GM18861 (cell line): Measurements from ENCODE around the gene NDRG3.
"Not testable (repeated sequence)": the region's sequence is repeated elsewhere in the genome, so short reads cannot be mapped to it uniquely, and the experiment has no call there.

ENCODE experiments used
- ATAC-seq: cut with Tn5 transposase; IDR thresholded peaks from one replicate; pipeline ENCODE4 v1.9.1; 2021; ENCODE audit not compliant: unreplicated experiment

Gene NDRG3

DNA sequence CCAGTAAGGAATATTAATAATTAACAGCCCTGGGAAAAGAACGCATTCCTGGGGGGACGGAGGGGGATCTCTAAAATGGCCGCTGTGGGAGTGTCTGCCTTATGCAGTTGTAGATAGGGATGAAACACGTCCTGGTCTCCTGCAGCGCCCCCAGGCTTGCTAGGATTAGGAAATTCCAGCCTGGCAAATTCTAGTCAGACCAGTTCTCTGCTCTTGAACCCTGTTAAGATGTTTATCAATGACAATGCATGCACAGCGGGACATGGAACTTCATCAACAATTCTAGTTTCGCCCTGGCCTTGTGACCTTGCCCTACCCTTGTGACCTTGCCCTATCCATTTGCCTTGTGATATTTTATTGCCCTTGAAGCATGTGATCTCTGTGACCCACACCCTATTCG is 50.4 kb downstream of the NDRG3 start:
- ATAC-seq, result not testable (repeated sequence)

DNA sequence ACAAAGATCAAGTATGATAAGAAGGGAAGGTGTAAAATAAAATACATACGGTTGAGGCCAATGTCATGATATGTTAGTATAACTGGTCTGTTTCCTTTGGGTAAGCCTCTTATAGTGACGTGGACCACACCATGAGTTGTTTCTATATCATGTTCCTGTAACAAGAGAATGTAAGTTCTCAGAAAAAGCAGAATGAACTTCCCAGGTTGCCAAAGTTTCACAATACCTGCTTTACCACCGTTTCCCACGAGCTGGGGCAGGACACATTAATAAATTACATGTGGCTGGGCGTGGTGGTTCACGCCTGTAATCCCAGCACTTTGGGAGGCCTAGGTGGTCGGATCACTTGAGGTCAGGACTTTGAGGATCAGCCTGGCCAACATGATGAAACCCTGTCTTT is 57.3 kb downstream of the NDRG3 start:
- no peak for ATAC-seq

DNA sequence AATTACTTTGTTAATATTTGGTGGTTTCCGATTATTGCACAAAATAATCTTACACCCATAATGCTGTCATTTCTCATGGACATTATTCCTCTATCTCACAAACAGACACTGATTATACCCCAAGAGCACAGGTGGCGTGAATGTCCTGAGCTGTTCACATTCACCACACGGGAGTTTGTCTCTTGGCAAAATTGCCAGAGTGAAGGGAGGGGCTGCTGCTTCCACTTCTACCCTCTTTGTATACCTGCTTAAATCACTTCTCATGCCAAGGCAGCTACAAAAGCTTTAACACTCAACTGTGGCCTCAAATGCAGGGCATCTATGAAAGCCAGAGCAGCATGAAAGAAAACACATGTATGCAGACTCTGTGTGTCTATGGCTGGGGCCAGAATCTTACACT is 58.0 kb downstream of the NDRG3 start:
- no peak for ATAC-seq

DNA sequence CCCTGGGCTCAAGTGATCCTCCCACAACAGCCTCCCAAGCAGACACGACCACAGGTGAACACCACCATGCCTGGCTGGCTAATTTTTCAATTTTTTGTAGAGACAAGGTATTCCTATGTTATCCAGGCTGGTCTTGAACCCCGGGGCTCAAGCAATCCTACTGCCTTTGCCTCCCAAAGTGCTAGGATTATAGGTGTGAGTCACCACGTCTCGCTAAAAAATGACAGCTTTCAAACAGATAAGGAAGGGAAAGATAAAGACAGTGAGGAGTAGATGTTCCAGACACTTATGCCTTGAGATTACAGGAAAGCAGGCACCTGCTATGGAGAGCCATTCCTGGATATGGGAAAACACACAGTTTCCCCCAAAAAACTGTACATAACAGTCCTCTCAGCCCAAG is 58.9 kb downstream of the NDRG3 start:
- no peak for ATAC-seq

DNA sequence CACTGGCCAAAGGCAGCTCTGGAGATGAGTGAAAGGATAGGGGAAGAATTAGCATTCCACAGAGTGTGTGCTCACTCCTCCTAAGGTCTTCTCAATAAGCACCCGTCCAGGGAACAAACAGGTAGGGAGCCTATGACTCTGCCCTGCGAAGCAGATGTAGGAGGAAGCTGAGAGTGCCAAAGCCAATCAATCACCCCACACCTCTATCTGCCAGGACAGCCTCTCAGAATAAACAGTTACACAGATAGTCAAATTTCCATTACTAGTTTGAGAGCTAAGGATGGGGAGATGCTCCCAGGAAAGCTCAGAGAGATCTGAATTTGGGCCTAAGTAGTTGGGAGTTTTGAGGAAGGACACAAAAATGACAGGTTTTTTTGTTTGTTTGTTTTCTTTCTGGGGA is 59.4 kb downstream of the NDRG3 start:
- no peak for ATAC-seq

DNA sequence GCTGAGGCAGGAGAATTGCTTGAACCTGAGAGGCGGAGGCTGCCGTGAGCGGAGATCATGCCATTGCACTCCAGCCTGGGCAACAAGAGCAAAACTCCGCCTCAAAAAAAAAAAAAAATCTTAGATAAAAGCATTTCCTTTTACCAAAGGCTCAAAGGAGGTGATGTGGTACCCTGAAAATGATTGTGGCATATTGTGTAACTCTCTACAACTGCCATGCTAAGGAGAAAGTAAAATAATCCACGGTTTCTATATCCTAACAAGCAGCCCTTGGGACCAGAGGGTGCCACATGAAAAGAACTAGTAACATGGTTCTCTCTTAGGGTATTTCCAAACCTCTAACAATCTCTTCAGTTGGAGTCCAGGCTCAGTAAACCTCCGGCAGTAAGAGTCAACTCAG is 61.1 kb downstream of the NDRG3 start:
- ATAC-seq, result no peak

DNA sequence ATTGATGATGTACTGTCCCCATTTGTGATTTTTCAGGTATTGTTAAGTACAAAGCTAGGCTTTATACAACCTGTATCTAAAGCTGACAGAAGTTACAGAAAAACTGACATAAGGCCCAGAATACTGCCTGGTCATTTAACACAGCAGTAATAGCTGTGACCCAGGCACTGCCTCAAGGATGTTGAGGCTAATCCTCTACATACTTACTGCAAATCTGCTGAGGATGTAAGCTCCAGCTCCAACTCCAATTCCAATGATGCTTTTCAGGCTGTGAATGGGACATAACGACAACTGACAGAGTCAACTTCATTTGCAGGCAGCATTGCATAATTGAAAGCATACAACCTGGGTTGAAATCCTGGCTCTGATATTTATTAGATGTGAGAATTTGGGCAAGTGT is 63.6 kb downstream of the NDRG3 start:
- ATAC-seq, result no peak

DNA sequence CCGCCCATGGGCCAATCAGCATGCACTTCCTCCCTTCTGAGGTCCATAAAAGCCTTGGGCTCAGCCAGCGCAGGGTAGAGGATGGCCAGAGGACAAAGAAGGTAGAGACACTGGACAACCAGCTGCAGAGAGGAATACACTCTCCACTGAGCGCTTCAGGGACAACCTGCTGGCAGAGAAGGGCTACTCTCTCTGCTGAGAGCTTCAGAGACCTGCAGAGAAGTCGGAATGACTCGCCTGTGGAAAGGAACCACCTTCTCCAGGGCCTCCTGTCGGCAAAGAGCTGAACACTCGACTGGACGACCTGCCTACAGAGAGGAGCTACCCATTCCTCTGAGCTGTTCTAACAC is 68.5 kb downstream of the NDRG3 start:
- no peak for ATAC-seq

DNA sequence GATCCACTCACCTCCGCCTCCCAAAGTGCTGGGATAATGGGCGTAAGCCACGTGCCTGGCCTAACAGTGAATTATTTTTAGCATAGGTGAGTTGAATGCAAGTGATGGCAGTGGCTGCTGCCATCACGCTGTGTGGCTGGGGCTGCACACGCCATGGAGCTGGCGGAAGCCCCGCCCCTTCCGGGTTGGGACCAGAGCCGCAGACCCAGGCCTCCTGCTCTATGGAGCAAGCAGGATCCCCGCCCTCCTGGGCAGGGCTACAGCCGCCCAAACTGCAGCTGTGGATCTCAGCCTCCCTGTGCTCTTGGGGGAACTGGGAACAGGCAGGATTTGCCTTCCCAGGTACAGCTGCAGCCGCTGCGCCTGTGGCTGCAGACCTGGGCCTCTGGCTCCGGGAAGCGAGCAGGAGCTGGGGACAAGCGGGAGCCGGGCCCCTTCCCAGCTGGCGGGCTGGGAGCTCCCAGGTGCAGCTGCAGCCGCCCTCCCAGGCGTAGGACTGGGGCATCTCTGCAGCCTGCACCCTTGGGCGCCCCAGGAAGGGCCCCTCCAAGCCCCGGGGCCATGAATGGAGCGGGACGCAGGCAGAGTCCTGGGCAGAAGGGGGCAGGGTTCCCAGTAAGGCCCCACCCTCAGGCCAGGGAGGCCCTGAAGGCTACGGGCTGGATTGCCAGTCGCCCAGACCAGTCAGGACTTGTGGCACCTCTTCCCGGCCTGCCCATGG is 69.0 kb downstream of the NDRG3 start:
- ATAC-seq, result no peak

DNA sequence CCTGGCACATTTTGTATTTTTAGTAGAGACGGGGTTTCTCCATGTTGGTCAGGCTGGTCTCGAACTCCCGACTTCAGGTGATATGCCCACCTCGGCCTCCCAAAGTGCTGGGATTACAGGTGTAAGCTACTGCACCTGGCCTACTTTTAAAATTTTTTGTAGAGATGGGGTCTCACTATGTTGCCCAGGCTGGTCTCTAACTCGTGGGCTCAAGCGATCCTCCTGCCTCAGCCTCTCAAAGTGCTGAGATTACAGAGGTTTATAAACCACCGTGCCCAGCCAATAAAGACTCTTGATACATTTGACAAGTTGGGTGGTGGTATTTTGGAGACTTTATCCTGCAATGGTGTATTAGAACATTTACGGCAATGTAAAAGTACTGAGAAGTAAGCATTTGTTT is 70.3 kb downstream of the NDRG3 start:
- ATAC-seq, result not testable (repeated sequence)

DNA sequence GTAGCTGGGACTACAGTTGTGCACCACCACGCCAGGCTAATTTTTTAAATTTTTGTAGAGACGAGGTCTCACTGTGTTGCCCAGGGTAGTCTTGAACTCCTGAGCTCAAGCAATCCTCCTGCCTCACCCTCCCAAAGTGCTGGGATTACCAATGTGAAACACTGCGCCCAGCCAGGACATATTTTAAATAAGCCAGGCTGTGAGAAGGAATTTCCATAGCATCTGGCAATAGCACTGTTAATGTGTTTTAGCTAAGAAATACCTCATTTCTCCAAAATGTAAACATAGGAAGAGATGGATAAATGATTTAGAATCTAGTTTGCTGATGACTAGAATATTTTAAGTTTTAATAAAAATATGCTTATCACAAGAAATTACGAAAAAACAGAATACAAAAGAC is 72.9 kb downstream of the NDRG3 start:
- ATAC-seq, result no peak

DNA sequence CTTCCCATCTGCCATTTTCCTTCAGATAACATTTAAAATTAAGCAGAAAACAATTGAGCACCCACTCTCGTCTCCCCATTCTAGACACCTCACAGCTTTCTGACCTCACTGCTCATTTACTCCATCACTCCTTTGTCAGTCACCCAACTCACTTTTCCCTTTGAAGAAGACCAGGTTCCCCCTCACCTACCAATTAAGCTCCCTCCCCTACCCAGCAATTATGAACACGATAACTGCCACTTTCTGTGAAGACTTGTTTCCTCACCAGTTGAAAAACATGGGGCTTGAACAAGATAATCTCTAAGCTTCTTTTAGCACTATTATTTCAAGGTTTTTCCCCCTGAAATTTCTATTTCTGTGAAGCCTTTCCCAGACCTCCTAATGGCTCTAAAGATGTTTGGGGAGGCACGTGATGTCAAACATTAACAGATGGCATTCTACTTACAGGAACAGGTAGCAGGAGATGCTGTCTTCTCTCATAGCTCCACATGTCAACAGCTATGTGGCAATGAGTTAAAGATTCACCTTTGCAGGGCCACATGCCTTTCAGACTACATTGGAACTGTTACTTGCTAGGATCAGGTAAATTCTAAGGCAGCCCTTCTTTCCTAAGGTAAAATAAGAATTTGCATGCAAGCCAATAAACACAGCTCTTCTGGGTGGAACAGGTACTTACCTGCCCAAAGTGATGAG is 75.1 kb downstream of the NDRG3 start:
- no peak for ATAC-seq

DNA sequence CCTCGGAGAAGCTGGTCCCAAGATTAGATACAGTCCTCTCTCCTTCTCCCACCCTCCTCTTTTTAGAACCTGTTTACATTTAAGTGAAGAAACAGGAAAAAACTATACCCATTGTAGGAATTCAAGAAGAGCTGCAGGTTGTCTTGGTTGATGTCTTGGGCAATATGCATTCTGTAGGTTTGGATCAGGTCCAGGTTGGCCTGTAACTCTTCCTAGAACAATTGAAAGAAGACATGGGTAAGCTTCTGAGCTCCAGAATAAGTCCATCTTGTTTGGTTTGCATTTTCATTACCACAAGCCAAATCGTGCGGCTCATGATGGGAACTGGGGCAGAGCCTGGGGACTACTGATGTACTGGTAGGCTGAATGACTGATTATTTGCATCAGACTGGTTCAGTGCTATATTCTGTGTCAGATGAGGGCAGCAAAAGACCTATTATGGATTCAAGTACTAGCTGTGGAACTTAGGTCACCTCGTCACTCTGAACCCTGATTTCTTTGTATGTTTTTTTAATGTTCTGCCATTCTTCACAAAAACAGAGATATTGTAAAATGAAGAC is 79.6 kb downstream of the NDRG3 start:
- no peak for ATAC-seq

DNA sequence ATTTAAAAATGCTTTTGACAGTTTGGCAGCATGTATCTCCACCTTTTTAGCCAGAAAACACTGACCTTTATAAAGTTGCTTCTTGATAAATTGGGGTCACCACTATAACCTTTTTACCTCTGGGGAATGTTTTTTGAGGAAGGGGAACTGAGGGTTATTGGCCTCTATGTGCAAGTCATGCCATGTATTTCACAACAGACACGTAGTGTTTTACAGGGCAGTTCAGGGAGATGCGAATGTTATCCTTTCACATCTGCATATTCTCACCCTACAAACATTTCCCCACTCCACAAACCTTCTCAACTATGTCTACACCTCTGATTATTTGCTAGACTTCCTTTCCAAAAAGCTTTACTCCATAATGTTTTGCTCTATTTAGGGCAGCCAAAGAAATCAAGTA is 82.9 kb downstream of the NDRG3 start:
- ATAC-seq, result no peak

DNA sequence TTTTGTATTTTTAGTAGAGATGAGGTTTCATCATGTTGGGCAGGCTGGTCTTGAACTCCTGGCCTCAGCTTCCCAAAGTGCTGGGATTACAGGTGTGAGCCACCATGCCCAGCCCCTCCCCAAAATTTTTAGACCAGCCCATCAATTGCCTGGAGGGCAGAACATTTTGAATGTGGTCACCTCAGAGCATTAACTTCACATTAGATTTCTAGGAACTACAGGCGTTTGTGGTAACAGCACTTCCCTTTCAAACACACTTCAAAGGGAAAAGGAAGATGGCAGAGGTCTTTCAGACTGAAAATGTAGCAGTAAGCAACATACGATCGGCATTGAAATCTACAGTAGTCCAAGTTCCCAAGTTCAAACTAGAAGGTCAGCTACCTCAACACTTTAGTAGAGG is 87.6 kb downstream of the NDRG3 start:
- no peak for ATAC-seq

DNA sequence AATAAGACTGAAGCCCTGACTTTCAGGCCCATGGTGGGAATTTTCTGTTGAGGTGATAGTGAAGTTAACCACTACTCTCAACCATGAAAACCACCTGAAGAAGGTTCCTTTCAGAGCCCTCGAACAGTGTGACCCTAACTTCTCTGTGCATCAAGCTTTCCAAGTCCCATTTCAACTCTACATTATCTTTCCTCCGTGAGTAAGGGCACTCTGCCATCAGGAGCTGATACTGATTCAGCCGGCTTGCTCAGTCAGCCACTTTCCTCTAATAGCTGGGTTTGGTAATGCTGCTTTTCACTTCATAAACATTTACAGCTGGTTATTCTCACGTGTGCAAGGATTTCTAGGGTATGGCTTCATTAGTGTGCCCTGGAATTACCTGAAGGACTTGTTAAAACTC is 89.2 kb downstream of the NDRG3 start:
- ATAC-seq, result no peak

DNA sequence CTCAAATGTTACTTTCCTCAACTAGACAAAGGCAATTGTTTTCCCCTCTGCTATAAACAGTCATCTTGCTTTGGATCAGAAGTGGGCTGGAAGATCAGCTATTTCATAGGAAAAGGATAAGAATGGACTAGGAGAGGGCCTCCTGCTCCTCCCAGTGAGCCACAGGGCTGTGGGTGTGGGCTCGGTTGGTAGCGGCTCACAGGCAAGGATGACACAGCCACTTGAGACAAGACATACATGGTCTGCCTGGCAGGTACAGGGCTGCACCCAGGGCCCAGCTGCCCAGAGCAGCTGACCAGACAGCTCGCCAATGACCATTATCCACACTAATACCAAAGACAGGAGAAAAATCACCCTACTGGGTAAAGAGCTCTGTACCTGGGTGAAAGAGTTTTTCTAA is 90.9 kb downstream of the NDRG3 start:
- no peak for ATAC-seq

DNA sequence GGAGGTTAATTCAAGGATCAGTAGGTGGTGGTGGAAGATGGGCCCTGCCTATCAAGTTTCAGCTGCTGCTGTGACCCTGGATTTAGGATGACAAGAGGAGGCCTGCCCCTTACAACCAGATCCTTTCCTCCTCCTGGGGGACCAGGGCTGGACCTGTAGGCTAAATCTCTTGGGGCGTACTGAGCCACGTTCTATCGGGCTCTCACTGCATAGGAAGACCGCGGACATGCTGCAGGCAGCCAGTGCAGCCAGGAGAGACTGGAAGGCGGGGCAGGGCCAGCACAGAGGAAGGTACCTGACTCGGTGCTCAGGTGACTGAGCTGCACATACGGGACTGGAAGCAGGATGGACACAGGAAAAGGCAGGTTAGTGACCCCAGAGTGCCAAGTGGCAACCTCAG is 91.4 kb downstream of the NDRG3 start:
- ATAC-seq, result no peak

DNA sequence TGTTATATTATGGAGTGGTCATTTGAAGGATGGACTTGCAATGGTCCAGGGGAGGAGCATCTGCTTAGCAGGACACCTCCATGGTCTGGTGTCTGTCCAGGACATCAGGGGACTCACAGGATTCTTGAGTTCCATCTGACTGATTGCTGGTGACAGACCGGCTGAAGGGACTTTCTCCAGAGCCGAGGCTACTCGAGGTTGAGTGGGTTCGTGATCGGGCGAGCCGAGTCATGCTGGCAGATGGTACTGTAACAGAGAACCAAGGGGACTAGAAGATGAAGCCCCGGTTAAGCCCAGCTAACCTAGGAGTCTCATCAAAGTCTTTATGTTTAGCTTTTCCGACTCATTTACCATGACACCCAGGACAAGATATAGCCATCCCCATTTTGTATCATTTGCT is 92.4 kb downstream of the NDRG3 start:
- ATAC-seq, result no peak

DNA sequence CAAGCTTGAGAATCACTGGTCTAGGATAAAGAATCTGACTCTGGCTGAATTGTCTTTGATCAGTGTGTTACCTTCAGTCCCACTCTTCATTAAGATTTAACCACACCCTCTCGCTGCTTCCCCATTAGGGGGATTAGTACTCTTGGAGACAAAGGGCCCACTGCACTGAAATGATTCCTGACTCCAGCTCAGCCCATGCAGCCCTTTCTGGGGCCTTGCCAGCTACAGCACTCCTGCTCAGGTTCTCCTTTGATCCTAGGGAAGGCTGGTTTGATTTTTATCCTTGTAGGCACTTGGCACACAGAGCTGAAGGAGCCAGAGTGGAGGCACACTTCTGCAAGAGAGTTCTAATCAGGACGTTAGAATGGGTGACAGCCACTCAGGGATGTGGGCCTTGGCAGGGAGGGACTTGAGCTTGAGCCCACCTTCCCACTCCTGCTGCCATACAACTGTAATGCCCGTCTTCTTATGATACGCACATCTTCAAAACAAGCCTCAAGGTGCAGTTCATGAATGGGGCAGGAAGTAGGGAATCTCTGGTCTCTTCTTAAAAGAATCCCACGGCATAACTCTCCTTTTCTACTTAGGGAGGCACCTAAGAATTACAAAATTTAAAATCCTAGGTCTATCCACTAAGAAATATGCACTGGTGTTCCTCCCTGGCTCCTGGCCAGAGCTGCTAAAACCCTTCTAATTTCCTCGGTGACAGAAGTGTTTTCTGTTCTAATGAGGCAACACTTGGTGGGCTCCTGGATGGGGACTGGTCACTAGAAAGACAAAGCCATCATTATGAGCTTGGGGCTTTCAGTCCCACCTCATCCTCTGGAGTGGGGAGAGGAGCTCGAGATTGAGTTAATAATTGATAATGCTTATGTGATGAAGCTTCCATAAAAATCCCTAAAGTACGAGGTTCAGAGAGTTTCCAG is 98.4 kb downstream of the NDRG3 start:
- no peak for ATAC-seq

DNA sequence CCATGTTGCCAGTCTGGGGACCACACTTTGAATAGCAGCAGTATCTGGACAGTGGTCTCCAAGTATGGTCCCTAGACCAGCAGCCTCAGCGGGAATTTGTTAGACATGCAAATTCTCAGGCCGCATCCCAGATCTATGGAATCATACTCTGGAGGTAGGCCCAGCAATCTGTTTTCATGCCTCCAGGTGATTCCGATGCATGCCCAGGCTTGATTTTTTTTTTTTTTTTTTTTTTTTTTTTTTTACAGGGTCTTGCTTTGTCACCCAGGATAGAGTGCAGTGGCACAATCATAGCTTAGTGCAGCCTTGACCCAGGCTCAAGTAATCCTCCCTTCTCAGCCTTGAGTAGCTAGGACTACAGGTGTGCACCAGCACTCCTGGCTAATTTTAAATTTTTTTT is 99.2 kb downstream of the NDRG3 start:
- no peak for ATAC-seq

DNA sequence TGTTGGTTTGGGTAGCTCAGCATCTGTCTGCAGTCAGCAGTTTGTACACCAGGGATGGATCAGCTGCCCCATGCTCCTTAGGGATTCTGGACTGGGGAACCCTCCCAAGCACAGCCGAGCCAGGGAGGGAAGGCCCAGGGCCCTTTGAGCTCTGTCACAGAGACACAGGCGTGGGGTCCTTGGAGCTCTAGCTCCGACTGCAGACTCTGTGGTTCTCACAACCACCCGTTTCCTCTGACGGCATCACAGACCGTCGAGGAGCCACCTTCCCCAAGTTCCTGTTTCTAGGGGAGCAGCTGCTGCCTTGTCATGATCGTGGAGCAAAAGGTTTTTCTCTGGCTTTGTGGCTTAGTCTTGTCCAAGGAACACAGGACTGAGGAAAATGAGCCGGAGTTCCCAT is 99.9 kb downstream of the NDRG3 start, which contains the start of gene SLA2:
SLA2 (minus strand) TSS at position 199 of the 400 bp plus-strand sequence. CDS start 4,861 bp downstream, outside the sequence.
- ATAC-seq, result no peak
